ENCODE measurements around the gene MSL1. TPM values are rescaled to one million over a fixed set of nuclear protein-coding genes. Genes with fewer than 3 reads are reported as not detected.

MSL1 gene
- total and polyA plus RNA-seq, 9 of the 15 experiments (the other 6 are each of a cell fraction or from before 2014, with no cell fraction given), result 13.8 to 120 (median 61.9) TPM

DNA sequence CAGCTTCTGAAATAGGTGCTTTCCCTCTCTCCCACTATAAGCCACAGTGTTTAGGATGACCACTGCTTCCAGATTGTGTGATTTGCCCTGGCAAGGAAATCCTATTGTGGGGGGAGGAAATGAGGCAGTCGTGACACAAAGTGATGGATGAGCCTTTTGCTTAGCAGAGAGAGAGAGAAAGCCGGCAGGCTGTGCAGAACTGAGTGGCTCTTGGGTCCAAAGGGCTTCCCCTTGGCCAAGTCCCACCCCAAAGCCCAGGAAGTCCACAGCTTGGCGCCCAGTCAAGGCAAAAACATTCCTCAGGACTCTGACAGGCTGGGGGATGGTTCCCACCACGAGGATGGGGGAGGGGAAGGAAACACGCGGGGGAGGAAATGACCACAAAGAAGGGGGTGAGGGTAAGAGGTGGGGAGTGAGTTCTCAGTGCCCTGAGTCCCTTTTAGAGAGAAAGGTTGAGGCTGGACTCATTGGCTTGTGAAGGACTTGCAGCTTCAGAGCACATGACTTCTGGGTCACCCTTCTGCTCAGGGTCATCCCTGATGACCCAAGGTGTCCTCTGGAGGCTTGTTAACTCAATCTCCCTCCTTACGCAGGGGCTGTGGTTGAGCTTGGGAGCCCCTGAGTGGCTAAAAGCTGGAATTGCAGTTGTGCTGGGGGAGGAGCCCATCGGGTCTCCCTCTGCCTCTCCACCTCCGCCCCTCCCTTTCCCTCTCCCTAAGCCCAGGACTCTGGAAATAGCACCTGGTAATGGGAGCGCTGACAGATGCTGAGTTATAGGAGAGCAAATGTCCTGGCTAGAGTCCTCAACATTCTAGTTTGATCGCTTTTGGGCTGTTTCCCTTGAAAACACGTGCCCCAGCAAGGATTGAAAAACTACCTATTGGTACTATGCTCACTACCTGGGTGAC, 10.3 kb upstream of the MSL1 start (continued):
- TF ChIP-seq, protein P1, sequence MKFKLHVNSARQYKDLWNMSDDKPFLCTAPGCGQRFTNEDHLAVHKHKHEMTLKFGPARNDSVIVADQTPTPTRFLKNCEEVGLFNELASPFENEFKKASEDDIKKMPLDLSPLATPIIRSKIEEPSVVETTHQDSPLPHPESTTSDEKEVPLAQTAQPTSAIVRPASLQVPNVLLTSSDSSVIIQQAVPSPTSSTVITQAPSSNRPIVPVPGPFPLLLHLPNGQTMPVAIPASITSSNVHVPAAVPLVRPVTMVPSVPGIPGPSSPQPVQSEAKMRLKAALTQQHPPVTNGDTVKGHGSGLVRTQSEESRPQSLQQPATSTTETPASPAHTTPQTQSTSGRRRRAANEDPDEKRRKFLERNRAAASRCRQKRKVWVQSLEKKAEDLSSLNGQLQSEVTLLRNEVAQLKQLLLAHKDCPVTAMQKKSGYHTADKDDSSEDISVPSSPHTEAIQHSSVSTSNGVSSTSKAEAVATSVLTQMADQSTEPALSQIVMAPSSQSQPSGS (CRISPR knock-in tag; IDR thresholded peaks at IDR 0.05), result no peak
- no peak for TF ChIP-seq ZNF436 (CRISPR knock-in tag; IDR thresholded peaks at IDR 0.05)
- TF ChIP-seq SNIP1 (IDR thresholded peaks at IDR 0.05; ENCODE audit: low read depth), result no peak
- TF ChIP-seq, protein P2, sequence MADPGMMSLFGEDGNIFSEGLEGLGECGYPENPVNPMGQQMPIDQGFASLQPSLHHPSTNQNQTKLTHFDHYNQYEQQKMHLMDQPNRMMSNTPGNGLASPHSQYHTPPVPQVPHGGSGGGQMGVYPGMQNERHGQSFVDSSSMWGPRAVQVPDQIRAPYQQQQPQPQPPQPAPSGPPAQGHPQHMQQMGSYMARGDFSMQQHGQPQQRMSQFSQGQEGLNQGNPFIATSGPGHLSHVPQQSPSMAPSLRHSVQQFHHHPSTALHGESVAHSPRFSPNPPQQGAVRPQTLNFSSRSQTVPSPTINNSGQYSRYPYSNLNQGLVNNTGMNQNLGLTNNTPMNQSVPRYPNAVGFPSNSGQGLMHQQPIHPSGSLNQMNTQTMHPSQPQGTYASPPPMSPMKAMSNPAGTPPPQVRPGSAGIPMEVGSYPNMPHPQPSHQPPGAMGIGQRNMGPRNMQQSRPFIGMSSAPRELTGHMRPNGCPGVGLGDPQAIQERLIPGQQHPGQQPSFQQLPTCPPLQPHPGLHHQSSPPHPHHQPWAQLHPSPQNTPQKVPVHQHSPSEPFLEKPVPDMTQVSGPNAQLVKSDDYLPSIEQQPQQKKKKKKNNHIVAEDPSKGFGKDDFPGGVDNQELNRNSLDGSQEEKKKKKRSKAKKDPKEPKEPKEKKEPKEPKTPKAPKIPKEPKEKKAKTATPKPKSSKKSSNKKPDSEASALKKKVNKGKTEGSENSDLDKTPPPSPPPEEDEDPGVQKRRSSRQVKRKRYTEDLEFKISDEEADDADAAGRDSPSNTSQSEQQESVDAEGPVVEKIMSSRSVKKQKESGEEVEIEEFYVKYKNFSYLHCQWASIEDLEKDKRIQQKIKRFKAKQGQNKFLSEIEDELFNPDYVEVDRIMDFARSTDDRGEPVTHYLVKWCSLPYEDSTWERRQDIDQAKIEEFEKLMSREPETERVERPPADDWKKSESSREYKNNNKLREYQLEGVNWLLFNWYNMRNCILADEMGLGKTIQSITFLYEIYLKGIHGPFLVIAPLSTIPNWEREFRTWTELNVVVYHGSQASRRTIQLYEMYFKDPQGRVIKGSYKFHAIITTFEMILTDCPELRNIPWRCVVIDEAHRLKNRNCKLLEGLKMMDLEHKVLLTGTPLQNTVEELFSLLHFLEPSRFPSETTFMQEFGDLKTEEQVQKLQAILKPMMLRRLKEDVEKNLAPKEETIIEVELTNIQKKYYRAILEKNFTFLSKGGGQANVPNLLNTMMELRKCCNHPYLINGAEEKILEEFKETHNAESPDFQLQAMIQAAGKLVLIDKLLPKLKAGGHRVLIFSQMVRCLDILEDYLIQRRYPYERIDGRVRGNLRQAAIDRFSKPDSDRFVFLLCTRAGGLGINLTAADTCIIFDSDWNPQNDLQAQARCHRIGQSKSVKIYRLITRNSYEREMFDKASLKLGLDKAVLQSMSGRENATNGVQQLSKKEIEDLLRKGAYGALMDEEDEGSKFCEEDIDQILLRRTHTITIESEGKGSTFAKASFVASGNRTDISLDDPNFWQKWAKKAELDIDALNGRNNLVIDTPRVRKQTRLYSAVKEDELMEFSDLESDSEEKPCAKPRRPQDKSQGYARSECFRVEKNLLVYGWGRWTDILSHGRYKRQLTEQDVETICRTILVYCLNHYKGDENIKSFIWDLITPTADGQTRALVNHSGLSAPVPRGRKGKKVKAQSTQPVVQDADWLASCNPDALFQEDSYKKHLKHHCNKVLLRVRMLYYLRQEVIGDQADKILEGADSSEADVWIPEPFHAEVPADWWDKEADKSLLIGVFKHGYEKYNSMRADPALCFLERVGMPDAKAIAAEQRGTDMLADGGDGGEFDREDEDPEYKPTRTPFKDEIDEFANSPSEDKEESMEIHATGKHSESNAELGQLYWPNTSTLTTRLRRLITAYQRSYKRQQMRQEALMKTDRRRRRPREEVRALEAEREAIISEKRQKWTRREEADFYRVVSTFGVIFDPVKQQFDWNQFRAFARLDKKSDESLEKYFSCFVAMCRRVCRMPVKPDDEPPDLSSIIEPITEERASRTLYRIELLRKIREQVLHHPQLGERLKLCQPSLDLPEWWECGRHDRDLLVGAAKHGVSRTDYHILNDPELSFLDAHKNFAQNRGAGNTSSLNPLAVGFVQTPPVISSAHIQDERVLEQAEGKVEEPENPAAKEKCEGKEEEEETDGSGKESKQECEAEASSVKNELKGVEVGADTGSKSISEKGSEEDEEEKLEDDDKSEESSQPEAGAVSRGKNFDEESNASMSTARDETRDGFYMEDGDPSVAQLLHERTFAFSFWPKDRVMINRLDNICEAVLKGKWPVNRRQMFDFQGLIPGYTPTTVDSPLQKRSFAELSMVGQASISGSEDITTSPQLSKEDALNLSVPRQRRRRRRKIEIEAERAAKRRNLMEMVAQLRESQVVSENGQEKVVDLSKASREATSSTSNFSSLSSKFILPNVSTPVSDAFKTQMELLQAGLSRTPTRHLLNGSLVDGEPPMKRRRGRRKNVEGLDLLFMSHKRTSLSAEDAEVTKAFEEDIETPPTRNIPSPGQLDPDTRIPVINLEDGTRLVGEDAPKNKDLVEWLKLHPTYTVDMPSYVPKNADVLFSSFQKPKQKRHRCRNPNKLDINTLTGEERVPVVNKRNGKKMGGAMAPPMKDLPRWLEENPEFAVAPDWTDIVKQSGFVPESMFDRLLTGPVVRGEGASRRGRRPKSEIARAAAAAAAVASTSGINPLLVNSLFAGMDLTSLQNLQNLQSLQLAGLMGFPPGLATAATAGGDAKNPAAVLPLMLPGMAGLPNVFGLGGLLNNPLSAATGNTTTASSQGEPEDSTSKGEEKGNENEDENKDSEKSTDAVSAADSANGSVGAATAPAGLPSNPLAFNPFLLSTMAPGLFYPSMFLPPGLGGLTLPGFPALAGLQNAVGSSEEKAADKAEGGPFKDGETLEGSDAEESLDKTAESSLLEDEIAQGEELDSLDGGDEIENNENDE (IDR thresholded peaks at IDR 0.05; ENCODE audit: low read depth, low read length), result no peak
- TF ChIP-seq, protein P3, sequence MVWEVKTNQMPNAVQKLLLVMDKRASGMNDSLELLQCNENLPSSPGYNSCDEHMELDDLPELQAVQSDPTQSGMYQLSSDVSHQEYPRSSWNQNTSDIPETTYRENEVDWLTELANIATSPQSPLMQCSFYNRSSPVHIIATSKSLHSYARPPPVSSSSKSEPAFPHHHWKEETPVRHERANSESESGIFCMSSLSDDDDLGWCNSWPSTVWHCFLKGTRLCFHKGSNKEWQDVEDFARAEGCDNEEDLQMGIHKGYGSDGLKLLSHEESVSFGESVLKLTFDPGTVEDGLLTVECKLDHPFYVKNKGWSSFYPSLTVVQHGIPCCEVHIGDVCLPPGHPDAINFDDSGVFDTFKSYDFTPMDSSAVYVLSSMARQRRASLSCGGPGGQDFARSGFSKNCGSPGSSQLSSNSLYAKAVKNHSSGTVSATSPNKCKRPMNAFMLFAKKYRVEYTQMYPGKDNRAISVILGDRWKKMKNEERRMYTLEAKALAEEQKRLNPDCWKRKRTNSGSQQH (CRISPR knock-in tag; IDR thresholded peaks at IDR 0.05), result no peak
- no peak for TF ChIP-seq SRSF9 (IDR thresholded peaks at IDR 0.05; ENCODE audit: borderline replicate concordance, low read depth, low read length)
- no peak for TF ChIP-seq KLF1 (tag; IDR thresholded peaks at IDR 0.05)
- TF ChIP-seq NR2F6 (CRISPR knock-in tag; IDR thresholded peaks at IDR 0.05), result no peak
- TF ChIP-seq HNRNPLL (IDR thresholded peaks at IDR 0.05; ENCODE audit: low read depth, low read length, poor library complexity, severe bottlenecking), result no peak
- TF ChIP-seq CBFA2T2 (conservative IDR thresholded peaks at IDR 0.05), result 0 out of 2 replicates have a peak, but pooled peaks have one; percentile 23
